ENCODE measurements around the gene RYR3.

RYR3 gene

GRCh38 chr15:33500432-33501195, 189.8 kb downstream of the RYR3 start:
- Mint-ChIP-seq H3K4me3 (no peak overlapping the region), H3K9me3 (peaks cover 4% of the 10 kb centered on the region), H3K4me1 (no peaks in the 10 kb centered on the region), H3K36me3 (no peaks in the 10 kb centered on the region), H3K27ac (no peak overlapping the region), H3K27me3 (peaks cover 7% of the 10 kb centered on the region)
- ATAC-seq (ENCODE audit: low read depth) (no peak), DNase-seq (ENCODE audit: low spot score in 2 of 2) (no peak)

- no peak for ATAC-seq (ENCODE audit: low read depth)
- Mint-ChIP-seq H3K4me3 (no peak overlapping the region), H3K27me3 (peaks cover 7% of the 10 kb centered on the region), H3K27ac (no peak overlapping the region), H3K4me1 (no peaks in the 10 kb centered on the region), H3K36me3 (no peaks in the 10 kb centered on the region), H3K9me3 (peaks cover 4% of the 10 kb centered on the region)
- no peak for DNase-seq (ENCODE audit: low spot score in 2 of 2)
Observed at GRCh38 chr15:33503681-33504080, 192.9 kb downstream of the RYR3 start.

GRCh38 chr15:33506781-33507296, 196.1 kb downstream of the RYR3 start:
- H3K4me1 Mint-ChIP-seq = no peaks in the 10 kb centered on the region
- H3K27me3 Mint-ChIP-seq = no peaks in the 10 kb centered on the region
- H3K27ac Mint-ChIP-seq = no peak overlapping the region
- no peak overlapping the region for H3K4me3 Mint-ChIP-seq
- DNase-seq (ENCODE audit: low spot score in 2 of 2) (no peak), ATAC-seq (ENCODE audit: low read depth) (no peak)
- peaks cover 2% of the 10 kb centered on the region for H3K9me3 Mint-ChIP-seq
- no peaks in the 10 kb centered on the region for H3K36me3 Mint-ChIP-seq

- ATAC-seq (ENCODE audit: low read depth) = no peak
- Mint-ChIP-seq H3K27ac (no peak overlapping the region), H3K27me3 (peaks cover 3% of the 10 kb centered on the region), H3K4me1 (no peaks in the 10 kb centered on the region), H3K9me3 (peaks cover 2% of the 10 kb centered on the region), H3K36me3 (no peaks in the 10 kb centered on the region), H3K4me3 (no peak overlapping the region)
- no peak for DNase-seq (ENCODE audit: low spot score in 2 of 2)
Observed at GRCh38 chr15:33508703-33509102, 197.9 kb downstream of the RYR3 start.

GRCh38 chr15:33515121-33515520, 204.4 kb downstream of the RYR3 start:
- no peak for ATAC-seq (ENCODE audit: low read depth)
- Mint-ChIP-seq H3K9me3 (no peaks in the 10 kb centered on the region), H3K4me1 (no peaks in the 10 kb centered on the region), H3K36me3 (no peaks in the 10 kb centered on the region), H3K4me3 (no peak overlapping the region), H3K27me3 (peaks cover 7% of the 10 kb centered on the region), H3K27ac (no peak overlapping the region)
- no peak for DNase-seq (ENCODE audit: low spot score in 2 of 2)

GRCh38 chr15:33516563-33516962, 205.8 kb downstream of the RYR3 start:
- Mint-ChIP-seq H3K36me3 (no peaks in the 10 kb centered on the region), H3K4me1 (no peaks in the 10 kb centered on the region), H3K27me3 (peaks cover 7% of the 10 kb centered on the region), H3K9me3 (no peaks in the 10 kb centered on the region), H3K4me3 (no peak overlapping the region), H3K27ac (no peak overlapping the region)
- ATAC-seq (ENCODE audit: low read depth) (no peak), DNase-seq (ENCODE audit: low spot score in 2 of 2) (no peak)

GRCh38 chr15:33517944-33518343, 207.2 kb downstream of the RYR3 start:
- H3K4me1 Mint-ChIP-seq = no peaks in the 10 kb centered on the region
- H3K27me3 Mint-ChIP-seq = peaks cover 4% of the 10 kb centered on the region

GRCh38 chr15:33518421-33518820, 207.7 kb downstream of the RYR3 start:
- ATAC-seq (ENCODE audit: low read depth) = no peak
- H3K27ac Mint-ChIP-seq = no peak overlapping the region
- H3K36me3 Mint-ChIP-seq = no peaks in the 10 kb centered on the region
- peaks cover 4% of the 10 kb centered on the region for H3K27me3 Mint-ChIP-seq
- DNase-seq (ENCODE audit: low spot score in 2 of 2) = no peak
- H3K4me3 Mint-ChIP-seq = no peak overlapping the region
- no peaks in the 10 kb centered on the region for H3K4me1 Mint-ChIP-seq
- peaks cover 3% of the 10 kb centered on the region for H3K9me3 Mint-ChIP-seq

More at GRCh38 chr15:33517944-33518343, 207.2 kb downstream of the RYR3 start:
- DNase-seq (ENCODE audit: low spot score in 2 of 2) (no peak), ATAC-seq (ENCODE audit: low read depth) (no peak)
- Mint-ChIP-seq H3K9me3 (no peaks in the 10 kb centered on the region), H3K4me3 (no peak overlapping the region), H3K36me3 (no peaks in the 10 kb centered on the region), H3K27ac (no peak overlapping the region)

GRCh38 chr15:33524274-33524673, 213.5 kb downstream of the RYR3 start:
- no peak for DNase-seq (ENCODE audit: low spot score in 2 of 2)
- Mint-ChIP-seq H3K27ac (no peak overlapping the region), H3K4me1 (no peaks in the 10 kb centered on the region), H3K4me3 (no peak overlapping the region), H3K9me3 (peaks cover 6% of the 10 kb centered on the region), H3K27me3 (peaks cover 6% of the 10 kb centered on the region), H3K36me3 (no peaks in the 10 kb centered on the region)
- no peak for ATAC-seq (ENCODE audit: low read depth)

- H3K27me3 Mint-ChIP-seq = peaks cover 3% of the 10 kb centered on the region
- no peak overlapping the region for H3K27ac Mint-ChIP-seq
- H3K4me3 Mint-ChIP-seq = no peak overlapping the region
- no peaks in the 10 kb centered on the region for H3K4me1 Mint-ChIP-seq
- H3K36me3 Mint-ChIP-seq = no peaks in the 10 kb centered on the region
- H3K9me3 Mint-ChIP-seq = peaks cover 7% of the 10 kb centered on the region
- DNase-seq (ENCODE audit: low spot score in 2 of 2) (no peak), ATAC-seq (ENCODE audit: low read depth) (no peak)
Observed at GRCh38 chr15:33526532-33526931, 215.8 kb downstream of the RYR3 start.

GRCh38 chr15:33533197-33533596, 222.4 kb downstream of the RYR3 start:
- no peak overlapping the region for H3K4me3 Mint-ChIP-seq
- peaks cover 2% of the 10 kb centered on the region for H3K9me3 Mint-ChIP-seq
- no peak for DNase-seq (ENCODE audit: low spot score in 2 of 2)
- H3K27ac Mint-ChIP-seq = no peak overlapping the region
- peaks cover 3% of the 10 kb centered on the region for H3K27me3 Mint-ChIP-seq
- H3K36me3 Mint-ChIP-seq = no peaks in the 10 kb centered on the region
- no peak for ATAC-seq (ENCODE audit: low read depth)
- H3K4me1 Mint-ChIP-seq = no peaks in the 10 kb centered on the region

- no peaks in the 10 kb centered on the region for H3K4me1 Mint-ChIP-seq
- peaks cover 2% of the 10 kb centered on the region for H3K9me3 Mint-ChIP-seq
- H3K27ac Mint-ChIP-seq = no peak overlapping the region
- DNase-seq (ENCODE audit: low spot score in 2 of 2) (no peak), ATAC-seq (ENCODE audit: low read depth) (no peak)
- no peaks in the 10 kb centered on the region for H3K36me3 Mint-ChIP-seq
- peaks cover 3% of the 10 kb centered on the region for H3K27me3 Mint-ChIP-seq
- no peak overlapping the region for H3K4me3 Mint-ChIP-seq
Observed at GRCh38 chr15:33534642-33535041, 223.9 kb downstream of the RYR3 start.

- no peak for ATAC-seq (ENCODE audit: low read depth)
- Mint-ChIP-seq H3K4me3 (no peak overlapping the region), H3K36me3 (no peaks in the 10 kb centered on the region), H3K27ac (no peak overlapping the region), H3K9me3 (peaks cover 2% of the 10 kb centered on the region), H3K4me1 (no peaks in the 10 kb centered on the region), H3K27me3 (peaks cover 3% of the 10 kb centered on the region)
- DNase-seq (ENCODE audit: low spot score in 2 of 2) = no peak
Observed at GRCh38 chr15:33535135-33535534, 224.4 kb downstream of the RYR3 start.

- H3K4me3 Mint-ChIP-seq = no peak overlapping the region
- no peaks in the 10 kb centered on the region for H3K9me3 Mint-ChIP-seq
- peaks cover 2% of the 10 kb centered on the region for H3K27me3 Mint-ChIP-seq
- no peaks in the 10 kb centered on the region for H3K4me1 Mint-ChIP-seq
- no peaks in the 10 kb centered on the region for H3K36me3 Mint-ChIP-seq
- no peak overlapping the region for H3K27ac Mint-ChIP-seq
- no peak for DNase-seq (ENCODE audit: low spot score in 2 of 2)
- no peak for ATAC-seq (ENCODE audit: low read depth)
Observed at GRCh38 chr15:33539825-33540573, 229.2 kb downstream of the RYR3 start.

All from memory B cell (primary cell).